ENCODE data around the gene ERFL. TPM values are rescaled to one million over a fixed set of nuclear protein-coding genes. Genes with fewer than 3 reads are reported as not detected.
A peak's percentile ranks its signal among the peaks of the same experiment; 100 is the strongest.

ERFL gene
- total and polyA plus RNA-seq, 2 donors (not counting 1 experiment from before 2014, with no cell fraction given), result 2.3 to 5.5 TPM

- WGBS (ENCODE audit: insufficient coverage), result 24% methylated on average over 10 of the region's 14 CpGs
- ChIA-PET POLR2A (interaction anchor here (0.8 to 2.5 kb wide), 4 partner anchors 12 to 56 kb away, joined by 4 to 17 read pairs (median 5); partner anchors contain the start of gene CD79A), CTCF (interaction anchor here (0.9 to 4.4 kb wide), 11 partner anchors 12 to 136 kb away, joined by 3 to 28 read pairs (median 4); no protein-coding TSS in a partner anchor)
- peaks cover 40% of the 10 kb centered on the region for H3K4me1 Mint-ChIP-seq
- no peaks in the 10 kb centered on the region for H3K9me3 Mint-ChIP-seq (ENCODE audit: insufficient read depth)
- Histone ChIP-seq H2AFZ (ENCODE audit: insufficient read depth, low read depth, low read length, poor library complexity, severe bottlenecking) (peak overlapping the region; percentile 83), H3K9ac (ENCODE audit: low read length) (peak overlapping the region; percentile 73), H3K4me2 (replicated peaks; ENCODE audit: low read depth, low read length, poor library complexity, severe bottlenecking) (peak overlapping the region; percentile 94), H3K79me2 (ENCODE audit: control insufficient read depth, insufficient read depth, low read length) (peaks cover 4% of the 10 kb centered on the region), H3K27ac (ENCODE audit: low read length in 2 of 2) (no peak overlapping the region), H3K9me3 (ENCODE audit: control extremely low read depth in 1 of 3, control insufficient read depth in 2 of 3, insufficient read depth in 1 of 3, low read length in 2 of 3) (no peaks in the 10 kb centered on the region), H4K20me1 (ENCODE audit: control insufficient read depth, insufficient read depth, low read length, poor library complexity, severe bottlenecking) (no peaks in the 10 kb centered on the region), H3K4me1 (ENCODE audit: control insufficient read depth in 2 of 2, insufficient read depth in 2 of 2, low read length in 2 of 2) (peaks cover 53 to 62% of the 10 kb centered on the region in 2 donors), H3K4me3 (ENCODE audit: control extremely low read depth in 1 of 5, extremely low read depth in 1 of 5, insufficient read depth in 1 of 5, low read depth in 2 of 5, low read length in 4 of 5) (no peak overlapping the region), H3K36me3 (replicated peaks in 1 of 2; ENCODE audit: control extremely low read depth in 1 of 2, control insufficient read depth in 1 of 2, extremely low read depth in 1 of 2, insufficient read depth in 2 of 2, low read length in 1 of 2) (no peaks in the 10 kb centered on the region), H3K27me3 (replicated peaks in 1 of 4; ENCODE audit: control extremely low read depth in 1 of 4, control insufficient read depth in 3 of 4, insufficient read depth in 4 of 4, low read length in 3 of 4) (peaks cover 0 to 32% (median 6%) of the 10 kb centered on the region in 4 experiments)
- peak overlapping the region; percentile 46 for H3K4me3 Mint-ChIP-seq
- TF ChIP-seq CTCF (IDR thresholded peaks at IDR 0.05) (no peak), EZH2 (IDR thresholded peaks at IDR 0.05; ENCODE audit: borderline replicate concordance, insufficient read depth, low read depth, low read length, poor library complexity, severe bottlenecking) (no peak)
- no peak for ATAC-seq (ENCODE audit: low read depth)
- DNase-seq, result no peak
- peaks cover 5% of the 10 kb centered on the region for H3K27me3 Mint-ChIP-seq
- intact Hi-C loops (cut with micrococcal nuclease), result loop anchor here (2.0 kb wide), 2 partner anchors 15 kb away; no protein-coding TSS in a partner anchor
- peak overlapping the region; percentile 87 for H3K27ac Mint-ChIP-seq
These were observed 1.4 kb upstream of the ERFL start for GRCh38 chr19:41929536-41930071.
